Liver (tissue), 3 donors: ENCODE results near the gene ADH7.

ENCODE experiments used
- CTCF ChIP-seq: fragments of 150-350 bp; IDR thresholded peaks from 2 replicates; pipeline ENCODE4 v1.5.1; 2017; ENCODE audit warnings: improper control_type of control experiment, low read depth, low read length; ENCODE audit not compliant: missing input control
- JUND ChIP-seq, 2 donors: IDR thresholded peaks; 2 replicates each; pipeline ENCODE4 v1.6.1; 2016; ENCODE audit warnings: antibody characterized with exemption in 2 of 2
- donor health status: healthy.
- donor health status: healthy.

GRCh38 chr4:99400831-99401230 is 34.3 kb downstream of the ADH7 start:
- no peak for TF ChIP-seq CTCF
- TF ChIP-seq JUND (IDR thresholded peaks at IDR 0.05), result no peak
